Naive B cell (primary cell): Measurements from ENCODE around the gene ATG101. TPM values are rescaled to one million over a fixed set of nuclear protein-coding genes. Genes with fewer than 3 reads are reported as not detected.

Experiments used
- ATAC-seq, 2 donors: fragments of 150-1000 bp; cut with Tn5 transposase; 2 replicates each; pipeline ENCODE4 v1.10.0; 2021; ENCODE audit warnings: low read depth in 2 of 2, mild to moderate bottlenecking in 2 of 2, moderate library complexity in 2 of 2
- DNase-seq: peaks from one replicate; pipeline ENCODE4 v3.0.0; 2022
- H3K27ac Mint-ChIP-seq, 6 donors: one replicate each; pipeline ENCODE4 v1.8.0; 2020 to 2022; ENCODE audit warnings: mild to moderate bottlenecking in 6 of 6, mixed read lengths in 6 of 6, moderate library complexity in 5 of 6, inconsistent platforms in 2 of 6
- H3K27me3 Mint-ChIP-seq, 3 donors: one replicate each; pipeline ENCODE4 v1.8.0; 2021 to 2022; ENCODE audit warnings: mixed read lengths in 3 of 3, mild to moderate bottlenecking in 1 of 3
- H3K36me3 Mint-ChIP-seq, 2 donors: one replicate each; pipeline ENCODE4 v1.8.0; 2020 to 2022; ENCODE audit warnings: mixed read lengths in 2 of 2, inconsistent platforms in 1 of 2, mild to moderate bottlenecking in 1 of 2
- H3K4me1 Mint-ChIP-seq, 3 donors: one replicate each; pipeline ENCODE4 v1.8.0; 2020 to 2022; ENCODE audit warnings: mixed read lengths in 3 of 3, inconsistent platforms in 1 of 3, mild to moderate bottlenecking in 1 of 3, moderate library complexity in 1 of 3
- H3K4me3 Mint-ChIP-seq, 8 donors: one replicate each; pipeline ENCODE4 v1.8.0; 2020 to 2022; ENCODE audit warnings: mild to moderate bottlenecking in 8 of 8, mixed read lengths in 8 of 8, moderate library complexity in 8 of 8, inconsistent platforms in 2 of 8
- H3K9me3 Mint-ChIP-seq, 7 donors: one replicate each; pipeline ENCODE4 v1.8.0; 2020 to 2022; ENCODE audit warnings: mixed read lengths in 7 of 7, mild to moderate bottlenecking in 5 of 7, inconsistent platforms in 2 of 7, moderate library complexity in 1 of 7
- polyA plus RNA-seq, 6 donors: library from polyadenylated mRNA; unstranded; fragments of 300-500 nt; fragmentation: Illumina TruSeq; gene quantifications; one replicate each; pipeline ENCODE4 v1.2.3, GENCODE V29; 2021; ENCODE audit warnings: low read depth in 6 of 6

Gene ATG101
- polyA plus RNA-seq, 6 donors from 2014 or later: 20.1 to 35.5 (median 24.4) TPM

GRCh38 chr12:52121824-52122539, 52.2 kb downstream of the ATG101 start:
- no peaks in the 10 kb centered on the region for H3K36me3 Mint-ChIP-seq
- H3K27me3 Mint-ChIP-seq: peaks cover 8 to 25% (median 11%) of the 10 kb centered on the region in 3 donors
- H3K4me3 Mint-ChIP-seq: peak overlapping the region in 1 of 8 donors; percentile 29
- peaks cover 26 to 37% (median 36%) of the 10 kb centered on the region in 3 donors for H3K4me1 Mint-ChIP-seq
- peak in 1 of 2 donors; percentile 9 for ATAC-seq
- peak; percentile 56 for DNase-seq
- H3K27ac Mint-ChIP-seq: peak overlapping the region in 5 of 6 donors; percentile 8 to 79 (median 47)
- no peaks in the 10 kb centered on the region for H3K9me3 Mint-ChIP-seq

GRCh38 chr12:52122540-52122871, 52.7 kb downstream of the ATG101 start:
- no peak for DNase-seq
- no peak overlapping the region for H3K27ac Mint-ChIP-seq

GRCh38 chr12:52122904-52123303, 53.1 kb downstream of the ATG101 start:
- ATAC-seq (no peak), DNase-seq (no peak)
- Mint-ChIP-seq H3K4me1 (peaks cover 25 to 30% (median 30%) of the 10 kb centered on the region in 3 donors), H3K27me3 (peaks cover 14 to 34% (median 20%) of the 10 kb centered on the region in 3 donors), H3K9me3 (no peaks in the 10 kb centered on the region), H3K36me3 (no peaks in the 10 kb centered on the region), H3K27ac (peak overlapping the region in 1 of 6 donors; percentile 58), H3K4me3 (peak overlapping the region in 1 of 8 donors; percentile 35)

More at GRCh38 chr12:52122540-52122871, 52.7 kb downstream of the ATG101 start:
- H3K27me3 Mint-ChIP-seq: peaks cover 13 to 30% (median 16%) of the 10 kb centered on the region in 3 donors
- H3K4me3 Mint-ChIP-seq: no peak overlapping the region
- no peak for ATAC-seq
- H3K4me1 Mint-ChIP-seq: peaks cover 25 to 34% (median 34%) of the 10 kb centered on the region in 3 donors
- no peaks in the 10 kb centered on the region for H3K9me3 Mint-ChIP-seq
- H3K36me3 Mint-ChIP-seq: no peaks in the 10 kb centered on the region

GRCh38 chr12:52123487-52124186, 53.9 kb downstream of the ATG101 start:
- Mint-ChIP-seq H3K27me3 (peaks cover 14 to 35% (median 21%) of the 10 kb centered on the region in 3 donors), H3K36me3 (no peaks in the 10 kb centered on the region), H3K27ac (no peak overlapping the region), H3K4me1 (peaks cover 18 to 23% (median 23%) of the 10 kb centered on the region in 3 donors), H3K9me3 (no peaks in the 10 kb centered on the region), H3K4me3 (no peak overlapping the region)
- ATAC-seq (peak; percentile 38 to 41), DNase-seq (no peak)

GRCh38 chr12:52125476-52125900, 55.7 kb downstream of the ATG101 start:
- H3K36me3 Mint-ChIP-seq: no peaks in the 10 kb centered on the region
- peaks cover 7 to 8% (median 7%) of the 10 kb centered on the region in 3 donors for H3K4me1 Mint-ChIP-seq
- no peak overlapping the region for H3K4me3 Mint-ChIP-seq
- H3K9me3 Mint-ChIP-seq: no peaks in the 10 kb centered on the region
- no peak overlapping the region for H3K27ac Mint-ChIP-seq
- DNase-seq (no peak), ATAC-seq (no peak)
- peaks cover 14 to 35% (median 21%) of the 10 kb centered on the region in 3 donors for H3K27me3 Mint-ChIP-seq

- DNase-seq: no peak
- peaks cover 14 to 35% (median 22%) of the 10 kb centered on the region in 3 donors for H3K27me3 Mint-ChIP-seq
Observed at GRCh38 chr12:52126050-52126604, 56.3 kb downstream of the ATG101 start.

More at GRCh38 chr12:52126050-52126604, 56.3 kb downstream of the ATG101 start:
- Mint-ChIP-seq H3K36me3 (peaks cover 0 to under 1% of the 10 kb centered on the region in 2 donors), H3K4me3 (no peak overlapping the region), H3K27ac (peak overlapping the region in 1 of 6 donors; percentile 69), H3K9me3 (peaks cover 0 to 1% (median 0%) of the 10 kb centered on the region in 7 donors), H3K4me1 (peaks cover 5 to 8% (median 7%) of the 10 kb centered on the region in 3 donors)
- ATAC-seq: no peak

Other genes with a start within 250 kb of the ATG101 start
- gene FIGNL2, start 221.3 kb upstream of the ATG101 start, polyA plus RNA-seq: under 1 TPM in 2 of 6 donors, not detected in 4; 0.06 to 0.11 TPM
- not detected for gene ANKRD33, start 181.9 kb upstream of the ATG101 start, polyA plus RNA-seq
- not detected for gene ACVRL1, start 162.5 kb upstream of the ATG101 start, polyA plus RNA-seq
- gene ACVR1B, start 118.3 kb upstream of the ATG101 start, polyA plus RNA-seq: 1 to 10 TPM in 1 of 6 donors, under 1 TPM in 4, not detected in 1; 0.43 to 1.1 (median 0.51) TPM
- gene TAMALIN, start 63.0 kb upstream of the ATG101 start, polyA plus RNA-seq: 10 to 100 TPM in 5 of 6 donors, 1 to 10 TPM in 1; 2.9 to 28.7 (median 16.9) TPM
- 10 to 100 TPM in 4 of 6 donors, 1 to 10 TPM in 2; 6.7 to 24.9 (median 12.6) TPM for gene NR4A1, start 18.5 kb upstream of the ATG101 start, polyA plus RNA-seq
- not detected for gene SMIM41, start 9.7 kb downstream of the ATG101 start, polyA plus RNA-seq
- gene KRT80, start 122.0 kb downstream of the ATG101 start, polyA plus RNA-seq: not detected
- gene KRT7, start 163.3 kb downstream of the ATG101 start, polyA plus RNA-seq: not detected
- gene KRT86, start 204.7 kb downstream of the ATG101 start, polyA plus RNA-seq: not detected
- gene KRT81, start 221.6 kb downstream of the ATG101 start, polyA plus RNA-seq: not detected